Fibroblast of pulmonary artery (primary cell): ENCODE data around the gene AHDC1.

ENCODE experiments used
- DNase-seq: peaks from one replicate; pipeline ENCODE4 v3.0.0-alpha.2; 2010; ENCODE audit warnings: low read depth
- H3K4me3 ChIP-seq: replicated peaks from 2 replicates; pipeline ENCODE4 v1.5.1; 2011; ENCODE audit warnings: low read depth, mild to moderate bottlenecking, control low read depth, low read length, moderate library complexity
- TF ChIP-seq, protein P1 (sequence below): IDR thresholded peaks from 2 replicates; pipeline ENCODE4 v1.5.1; 2011; ENCODE audit warnings: mild to moderate bottlenecking, control low read depth, low read length, inconsistent platforms; ENCODE audit errors: missing control alignments

The AHDC1 gene

DNA sequence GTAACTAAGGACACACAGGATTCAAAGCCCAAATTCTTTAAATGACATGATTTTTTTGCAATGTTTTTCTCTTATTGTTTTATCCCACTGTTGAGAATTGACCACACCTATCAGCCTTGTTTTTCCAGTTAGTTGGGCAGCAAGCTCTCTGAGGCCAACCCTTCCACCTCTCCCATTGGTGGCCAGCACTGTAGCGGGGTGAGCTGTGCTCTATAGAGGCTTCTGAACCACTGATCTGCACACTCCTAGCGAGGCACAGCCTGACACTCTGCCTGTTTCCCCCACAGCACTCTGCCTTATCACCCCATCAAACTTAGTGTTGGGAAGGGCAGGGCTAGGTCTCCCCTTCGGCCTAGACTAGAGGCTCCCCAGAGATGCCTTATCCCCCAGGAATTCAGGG is 19.5 kb downstream of the AHDC1 start:
- TF ChIP-seq, protein P1, sequence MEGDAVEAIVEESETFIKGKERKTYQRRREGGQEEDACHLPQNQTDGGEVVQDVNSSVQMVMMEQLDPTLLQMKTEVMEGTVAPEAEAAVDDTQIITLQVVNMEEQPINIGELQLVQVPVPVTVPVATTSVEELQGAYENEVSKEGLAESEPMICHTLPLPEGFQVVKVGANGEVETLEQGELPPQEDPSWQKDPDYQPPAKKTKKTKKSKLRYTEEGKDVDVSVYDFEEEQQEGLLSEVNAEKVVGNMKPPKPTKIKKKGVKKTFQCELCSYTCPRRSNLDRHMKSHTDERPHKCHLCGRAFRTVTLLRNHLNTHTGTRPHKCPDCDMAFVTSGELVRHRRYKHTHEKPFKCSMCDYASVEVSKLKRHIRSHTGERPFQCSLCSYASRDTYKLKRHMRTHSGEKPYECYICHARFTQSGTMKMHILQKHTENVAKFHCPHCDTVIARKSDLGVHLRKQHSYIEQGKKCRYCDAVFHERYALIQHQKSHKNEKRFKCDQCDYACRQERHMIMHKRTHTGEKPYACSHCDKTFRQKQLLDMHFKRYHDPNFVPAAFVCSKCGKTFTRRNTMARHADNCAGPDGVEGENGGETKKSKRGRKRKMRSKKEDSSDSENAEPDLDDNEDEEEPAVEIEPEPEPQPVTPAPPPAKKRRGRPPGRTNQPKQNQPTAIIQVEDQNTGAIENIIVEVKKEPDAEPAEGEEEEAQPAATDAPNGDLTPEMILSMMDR: no peak
- DNase-seq: no peak
- H3K4me3 ChIP-seq: no peak overlapping the region

DNA sequence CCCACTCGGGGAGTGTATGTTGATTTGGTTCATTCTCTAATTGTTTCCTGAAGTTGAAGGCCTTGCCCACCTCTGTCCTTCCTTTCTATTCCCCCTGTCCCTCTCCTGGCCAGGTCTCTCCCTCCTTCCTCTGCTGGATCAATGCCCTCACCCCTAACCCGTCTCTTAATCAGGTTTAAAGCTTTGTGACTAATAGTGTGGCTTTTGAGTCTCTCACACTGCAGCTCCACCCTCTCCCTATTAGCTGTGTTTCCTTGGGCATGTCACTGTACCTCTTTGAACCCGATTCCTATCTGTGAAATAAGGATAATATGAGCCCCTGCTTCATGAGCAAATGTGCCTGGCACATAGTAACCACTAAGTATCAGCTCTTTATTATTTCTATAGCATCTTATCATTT is 20.5 kb downstream of the AHDC1 start:
- TF ChIP-seq, protein P1: no peak
- DNase-seq: no peak
- H3K4me3 ChIP-seq: no peak overlapping the region

DNA sequence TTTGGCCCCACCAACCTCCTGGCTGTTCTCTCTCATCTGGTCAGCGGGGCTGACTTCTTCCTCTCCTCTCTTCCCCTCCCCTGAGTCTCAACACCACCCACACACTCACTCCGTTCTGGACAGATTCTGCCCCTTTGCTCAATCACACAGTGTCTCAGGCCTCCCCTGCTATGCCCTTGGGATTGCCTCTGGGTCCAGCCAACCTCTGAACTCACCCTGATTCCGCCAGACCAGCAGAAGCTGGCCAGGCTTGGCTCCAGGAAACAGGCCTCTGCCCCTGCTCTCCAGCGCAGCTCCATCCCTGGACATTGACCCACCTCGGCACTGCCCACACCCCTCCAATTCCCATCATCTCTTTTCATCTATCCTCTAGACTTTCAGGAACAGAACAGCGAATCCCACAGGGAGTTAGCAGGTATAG is 22.1 kb downstream of the AHDC1 start:
- no peak for DNase-seq
- TF ChIP-seq, protein P1: no peak
- no peak overlapping the region for H3K4me3 ChIP-seq

GRCh38 chr1:27577504-27578188 is 26.3 kb downstream of the AHDC1 start:
- H3K4me3 ChIP-seq: no peak overlapping the region
- TF ChIP-seq, protein P1: no peak
- DNase-seq: no peak

DNA sequence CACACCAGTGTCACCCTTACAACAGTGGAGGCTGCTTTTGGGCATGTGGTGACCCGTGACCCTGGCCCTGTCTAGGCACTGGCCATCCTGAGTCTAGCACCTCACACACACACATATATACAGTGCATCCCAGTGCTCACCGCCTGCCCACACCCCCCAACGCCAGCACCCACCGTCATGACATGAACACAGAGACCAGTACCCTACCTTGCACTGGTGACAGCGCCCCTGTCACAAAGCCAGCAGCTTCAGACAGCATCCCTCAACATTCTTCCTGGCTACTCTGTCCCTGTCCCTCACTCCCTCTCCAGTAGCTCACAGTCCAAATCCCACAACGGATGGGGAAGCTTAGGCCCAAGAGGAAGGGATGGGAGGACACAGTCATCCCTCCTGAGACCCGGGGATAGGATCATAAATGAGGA is 27.1 kb downstream of the AHDC1 start:
- TF ChIP-seq, protein P1: no peak
- no peak overlapping the region for H3K4me3 ChIP-seq
- no peak for DNase-seq

DNA sequence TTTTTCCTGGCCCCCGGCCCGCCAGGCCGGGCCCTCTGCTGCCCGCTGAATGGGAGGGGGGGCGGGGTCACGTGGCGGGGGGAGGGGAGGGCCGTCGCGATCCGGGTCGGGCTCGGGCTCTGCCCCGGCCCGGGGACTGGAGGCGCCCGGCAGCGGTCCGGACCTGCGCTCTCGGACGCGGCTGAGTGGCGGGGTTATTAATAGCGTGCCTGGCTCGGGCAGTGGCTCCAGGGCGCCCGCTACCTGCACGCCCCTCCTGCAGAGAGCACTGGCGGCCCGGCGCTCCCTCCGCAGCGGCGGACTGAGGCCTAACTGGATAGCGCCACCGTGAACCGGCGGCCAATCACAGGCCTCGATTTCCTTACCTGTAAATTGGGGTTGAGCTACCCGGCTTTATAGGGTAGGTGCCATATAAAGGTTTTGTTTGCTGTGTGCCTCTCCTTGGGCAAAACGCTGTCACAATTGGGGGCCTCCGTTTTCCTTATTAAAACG is 28.1 kb downstream of the AHDC1 start:
- peak; percentile 44 for DNase-seq
- TF ChIP-seq, protein P1: no peak
- peak overlapping the region; percentile 36 for H3K4me3 ChIP-seq
